Smooth muscle cell (in vitro differentiated cells): ENCODE measurements around the gene CCNY. TPM values are rescaled to one million over a fixed set of nuclear protein-coding genes. Genes with fewer than 3 reads are reported as not detected.

ENCODE experiments used
- DNase-seq: peaks from one replicate; lab custom pipeline; 2025; ENCODE audit not compliant: unreplicated experiment; lab: John Stamatoyannopoulos, UW
- H2AFZ ChIP-seq: fragments of 200-600 bp; sonication (generic); 2 replicates; pipeline ENCODE4 v1.6.0; 2016; ENCODE audit warnings: antibody characterized with exemption, low read depth, mild to moderate bottlenecking
- H3F3A ChIP-seq: fragments of 200-600 bp; sonication (generic); 2 replicates; pipeline ENCODE4 v1.6.0; 2017; ENCODE audit warnings: antibody characterized with exemption, low read depth
- H3K27ac ChIP-seq: fragments of 200-600 bp; sonication (generic); 2 replicates; pipeline ENCODE4 v1.5.1; 2016; ENCODE audit warnings: low read depth, mild to moderate bottlenecking
- H3K27me3 ChIP-seq: fragments of 200-600 bp; sonication (generic); 2 replicates; pipeline ENCODE4 v1.6.1; 2016; ENCODE audit warnings: low read depth, mild to moderate bottlenecking
- H3K36me3 ChIP-seq: fragments of 200-600 bp; sonication (generic); 2 replicates; pipeline ENCODE4 v1.5.1; 2016; ENCODE audit warnings: low read depth
- H3K4me1 ChIP-seq: fragments of 200-600 bp; sonication (generic); 2 replicates; pipeline ENCODE4 v1.5.1; 2016; ENCODE audit warnings: low read depth
- H3K4me2 ChIP-seq: fragments of 200-600 bp; sonication (generic); 2 replicates; pipeline ENCODE4 v1.6.0; 2016; ENCODE audit warnings: mild to moderate bottlenecking
- H3K4me3 ChIP-seq: fragments of 200-600 bp; sonication (generic); 2 replicates; pipeline ENCODE4 v1.5.1; 2016; ENCODE audit warnings: mild to moderate bottlenecking
- H3K79me2 ChIP-seq: fragments of 200-600 bp; sonication (generic); 2 replicates; pipeline ENCODE4 v1.6.0; 2016; ENCODE audit warnings: low read depth, mild to moderate bottlenecking
- H3K9ac ChIP-seq: fragments of 200-600 bp; sonication (generic); 2 replicates; pipeline ENCODE4 v1.6.0; 2016; ENCODE audit warnings: low read depth
- H3K9me3 ChIP-seq: fragments of 200-600 bp; sonication (generic); replicated peaks from 2 replicates; pipeline ENCODE4 v1.5.1; 2016; ENCODE audit warnings: low read depth
- H4K20me1 ChIP-seq: fragments of 200-600 bp; sonication (generic); 2 replicates; pipeline ENCODE4 v1.6.0; 2016; ENCODE audit warnings: low read depth
- CTCF ChIP-seq: fragments of 200-600 bp; sonication (generic); IDR thresholded peaks from 2 replicates; pipeline ENCODE4 v1.5.1; 2017; ENCODE audit warnings: borderline replicate concordance, mild to moderate bottlenecking, antibody characterized with exemption; ENCODE audit not compliant: insufficient read depth, poor library complexity, severe bottlenecking
- WGBS: methylation state at CpG from one replicate; pipeline ENCODE4 v1.1.7; 2016; ENCODE audit warnings: low lambda C conversion rate; 5-methylcytosine and 5-hydroxymethylcytosine counted together
- polyA plus RNA-seq: library from polyadenylated mRNA; unstranded; fragments of >200 nt; fragmentation: Nextera tagmentation; extraction: Ambion mirVana; gene quantifications from 2 replicates; pipeline ENCODE4 v1.2.1, GENCODE V29; 2016
- total RNA-seq: library from RNA; depleted of rRNA; stranded (reverse); fragments of >200 nt; gene quantifications from 2 replicates; pipeline ENCODE4 v1.2.3, GENCODE V29; 2014

The CCNY gene
- total and polyA plus RNA-seq, 2 experiments from 2014 or later: 46.9 to 57.5 TPM

- Histone ChIP-seq H3K9ac (no peak overlapping the region), H3K4me3 (no peak overlapping the region), H3K36me3 (no peaks in the 10 kb centered on the region), H3K9me3 (no peaks in the 10 kb centered on the region), H3F3A (no peaks in the 10 kb centered on the region), H3K4me2 (no peak overlapping the region), H2AFZ (no peak overlapping the region), H3K79me2 (no peaks in the 10 kb centered on the region), H4K20me1 (no peaks in the 10 kb centered on the region), H3K27ac (no peak overlapping the region), H3K27me3 (no peaks in the 10 kb centered on the region), H3K4me1 (no peaks in the 10 kb centered on the region)
- no peak for DNase-seq
- no peak for TF ChIP-seq CTCF
- WGBS: 99% methylated on average over 5 of the region's 5 CpGs
Observed at GRCh38 chr10:35559416-35559815, 223.1 kb downstream of the CCNY start.

- no peaks in the 10 kb centered on the region for H3K36me3 ChIP-seq
- no peak overlapping the region for H3K27ac ChIP-seq
- 99% methylated on average over 5 of the region's 5 CpGs for WGBS
- no peak overlapping the region for H2AFZ ChIP-seq
- H3K4me1 ChIP-seq: no peaks in the 10 kb centered on the region
- no peaks in the 10 kb centered on the region for H3K79me2 ChIP-seq
- DNase-seq: no peak
- no peaks in the 10 kb centered on the region for H4K20me1 ChIP-seq
- H3F3A ChIP-seq: no peaks in the 10 kb centered on the region
- H3K9me3 ChIP-seq: no peaks in the 10 kb centered on the region
- no peak overlapping the region for H3K4me3 ChIP-seq
- H3K4me2 ChIP-seq: no peak overlapping the region
- H3K27me3 ChIP-seq: no peaks in the 10 kb centered on the region
- H3K9ac ChIP-seq: no peak overlapping the region
- TF ChIP-seq CTCF: no peak
Observed at GRCh38 chr10:35561715-35562114, 225.4 kb downstream of the CCNY start.

GRCh38 chr10:35562427-35562826 lies 226.1 kb downstream of the CCNY start:
- Histone ChIP-seq H4K20me1 (no peaks in the 10 kb centered on the region), H3K4me2 (no peak overlapping the region), H3K9ac (no peak overlapping the region), H3K79me2 (no peaks in the 10 kb centered on the region), H3K4me1 (no peaks in the 10 kb centered on the region), H3K27ac (no peak overlapping the region), H3K4me3 (no peak overlapping the region), H3K36me3 (no peaks in the 10 kb centered on the region), H3K27me3 (no peaks in the 10 kb centered on the region), H2AFZ (no peak overlapping the region), H3F3A (no peaks in the 10 kb centered on the region), H3K9me3 (no peaks in the 10 kb centered on the region)
- 100% methylated on average over 1 of the region's 1 CpG for WGBS
- no peak for TF ChIP-seq CTCF
- DNase-seq: no peak

GRCh38 chr10:35563261-35563891 lies 227.1 kb downstream of the CCNY start:
- Histone ChIP-seq H3K4me1 (no peaks in the 10 kb centered on the region), H3K4me2 (no peak overlapping the region), H3K4me3 (no peak overlapping the region), H3K9me3 (no peaks in the 10 kb centered on the region), H3K79me2 (no peaks in the 10 kb centered on the region), H2AFZ (no peak overlapping the region), H3F3A (no peaks in the 10 kb centered on the region), H3K9ac (no peak overlapping the region), H4K20me1 (no peaks in the 10 kb centered on the region), H3K36me3 (no peaks in the 10 kb centered on the region), H3K27me3 (no peaks in the 10 kb centered on the region), H3K27ac (no peak overlapping the region)
- 41% methylated on average over 13 of the region's 13 CpGs for WGBS
- peak; percentile 100 for TF ChIP-seq CTCF
- no peak for DNase-seq
